Liver (tissue), 3 donors: ENCODE measurements around the gene COLEC11.

ENCODE experiments used
- ATF3 ChIP-seq: IDR thresholded peaks from 2 replicates; pipeline ENCODE4 v1.6.1; 2016; ENCODE audit warnings: antibody characterized with exemption
- CTCF ChIP-seq: fragments of 150-350 bp; IDR thresholded peaks from 2 replicates; pipeline ENCODE4 v1.5.1; 2017; ENCODE audit warnings: improper control_type of control experiment, low read depth, low read length; ENCODE audit not compliant: missing input control
- EGR1 ChIP-seq, 2 donors: IDR thresholded peaks; 2 replicates each; pipeline ENCODE4 v1.6.1; 2016 to 2018; ENCODE audit warnings: antibody characterized with exemption in 2 of 2, low read depth in 2 of 2
- TAF1 ChIP-seq: conservative IDR thresholded peaks from 2 replicates; pipeline ENCODE4 v1.6.1; 2016; ENCODE audit warnings: antibody characterized with exemption, mild to moderate bottlenecking
- TF ChIP-seq, protein P1 (sequence below): IDR thresholded peaks from 2 replicates; pipeline ENCODE4 v1.6.1; 2016; ENCODE audit warnings: antibody characterized with exemption, mild to moderate bottlenecking
- TF ChIP-seq, protein P2 (sequence below): IDR thresholded peaks from 2 replicates; pipeline ENCODE4 v1.6.1; 2016; ENCODE audit warnings: antibody characterized with exemption
- donor health status: healthy.
- donor health status: healthy.

DNA sequence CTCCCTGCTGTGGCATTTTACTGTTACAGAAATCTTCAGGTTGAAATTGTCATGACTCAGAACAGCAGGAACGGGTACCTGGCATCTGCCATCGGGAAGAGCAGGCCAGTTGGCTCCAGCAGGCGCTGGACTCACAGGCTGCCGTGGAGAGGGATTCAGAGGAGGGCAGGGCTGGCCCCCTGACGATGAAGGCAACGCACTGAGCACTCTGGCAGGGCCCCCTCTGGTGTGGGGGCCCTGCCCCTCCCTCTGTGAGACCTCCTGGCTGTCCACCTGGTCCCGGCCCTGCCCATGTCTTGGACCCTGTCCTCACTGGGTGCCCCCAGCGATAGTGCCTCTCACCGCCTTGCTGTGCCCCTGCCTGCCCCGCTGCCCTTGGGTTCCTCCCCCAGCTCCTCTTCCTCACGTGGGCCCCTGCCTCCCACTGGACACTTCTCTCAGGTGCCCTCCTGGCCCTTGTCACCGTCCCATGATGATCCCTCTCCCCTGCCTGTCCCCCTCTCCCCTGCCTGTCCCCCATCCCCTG, 39.7 kb downstream of the COLEC11 start:
- TF ChIP-seq EGR1 (IDR thresholded peaks at IDR 0.05; ENCODE audit: low read depth in 2 of 2) (no peak), TAF1 (no peak), CTCF (no peak), ATF3 (no peak)
- TF ChIP-seq, protein P1, sequence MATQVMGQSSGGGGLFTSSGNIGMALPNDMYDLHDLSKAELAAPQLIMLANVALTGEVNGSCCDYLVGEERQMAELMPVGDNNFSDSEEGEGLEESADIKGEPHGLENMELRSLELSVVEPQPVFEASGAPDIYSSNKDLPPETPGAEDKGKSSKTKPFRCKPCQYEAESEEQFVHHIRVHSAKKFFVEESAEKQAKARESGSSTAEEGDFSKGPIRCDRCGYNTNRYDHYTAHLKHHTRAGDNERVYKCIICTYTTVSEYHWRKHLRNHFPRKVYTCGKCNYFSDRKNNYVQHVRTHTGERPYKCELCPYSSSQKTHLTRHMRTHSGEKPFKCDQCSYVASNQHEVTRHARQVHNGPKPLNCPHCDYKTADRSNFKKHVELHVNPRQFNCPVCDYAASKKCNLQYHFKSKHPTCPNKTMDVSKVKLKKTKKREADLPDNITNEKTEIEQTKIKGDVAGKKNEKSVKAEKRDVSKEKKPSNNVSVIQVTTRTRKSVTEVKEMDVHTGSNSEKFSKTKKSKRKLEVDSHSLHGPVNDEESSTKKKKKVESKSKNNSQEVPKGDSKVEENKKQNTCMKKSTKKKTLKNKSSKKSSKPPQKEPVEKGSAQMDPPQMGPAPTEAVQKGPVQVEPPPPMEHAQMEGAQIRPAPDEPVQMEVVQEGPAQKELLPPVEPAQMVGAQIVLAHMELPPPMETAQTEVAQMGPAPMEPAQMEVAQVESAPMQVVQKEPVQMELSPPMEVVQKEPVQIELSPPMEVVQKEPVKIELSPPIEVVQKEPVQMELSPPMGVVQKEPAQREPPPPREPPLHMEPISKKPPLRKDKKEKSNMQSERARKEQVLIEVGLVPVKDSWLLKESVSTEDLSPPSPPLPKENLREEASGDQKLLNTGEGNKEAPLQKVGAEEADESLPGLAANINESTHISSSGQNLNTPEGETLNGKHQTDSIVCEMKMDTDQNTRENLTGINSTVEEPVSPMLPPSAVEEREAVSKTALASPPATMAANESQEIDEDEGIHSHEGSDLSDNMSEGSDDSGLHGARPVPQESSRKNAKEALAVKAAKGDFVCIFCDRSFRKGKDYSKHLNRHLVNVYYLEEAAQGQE: no peak
- TF ChIP-seq, protein P2, sequence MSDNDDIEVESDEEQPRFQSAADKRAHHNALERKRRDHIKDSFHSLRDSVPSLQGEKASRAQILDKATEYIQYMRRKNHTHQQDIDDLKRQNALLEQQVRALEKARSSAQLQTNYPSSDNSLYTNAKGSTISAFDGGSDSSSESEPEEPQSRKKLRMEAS: no peak
